Caco-2 (cell line): ENCODE data around the gene CFAP210. TPM values are rescaled to one million over a fixed set of nuclear protein-coding genes. Genes with fewer than 3 reads are reported as not detected.
"Not testable (repeated sequence)": the region's sequence is repeated elsewhere in the genome, so short reads cannot be mapped to it uniquely, and the experiment has no call there.

Experiments used
- BruUV-seq: library from RNA; stranded (reverse); fragments of 400-500 nt; replicated peaks from 2 replicates; lab custom pipeline; 2021; lab: Mats Ljungman, UMichigan
- CTCF ChIA-PET: fragments of 300-600 bp; sonication (Branson Sonifier 250); formaldehyde crosslinking; loops from one replicate; lab custom pipeline; 2022; ENCODE audit warnings: antibody characterized with exemption; lab: Charles Lee
- POLR2A ChIA-PET: fragments of 300-600 bp; sonication (Branson Sonifier 250); formaldehyde crosslinking; loops from one replicate; lab custom pipeline; 2022; ENCODE audit warnings: antibody characterized with exemption; lab: Charles Lee
- DNase-seq, 2 experiments: peaks; one replicate each; pipeline versions ENCODE4 v3.0.0 to v3.0.0-alpha.2; 2020 to 2022
- H3K27me3 ChIP-seq: replicated peaks from 2 replicates; pipeline ENCODE4 v1.6.0; 2011; ENCODE audit warnings: low read length; ENCODE audit not compliant: control insufficient read depth, insufficient read depth
- H3K36me3 ChIP-seq: 2 replicates; pipeline ENCODE4 v1.5.1; 2011; ENCODE audit warnings: low read length; ENCODE audit not compliant: control insufficient read depth, insufficient read depth
- H3K4me1 ChIP-seq: fragments of 250-450 bp; sonication (Bioruptor Pico); 2 replicates; pipeline ENCODE4 v1.5.1; 2020; ENCODE audit warnings: mild to moderate bottlenecking
- H3K4me3 ChIP-seq: 2 replicates; pipeline ENCODE4 v1.5.1; 2011; ENCODE audit warnings: low read depth, mild to moderate bottlenecking, control low read depth, low read length
- H3K9me3 ChIP-seq: fragments of 250-450 bp; sonication (Bioruptor Pico); 2 replicates; pipeline ENCODE4 v1.5.1; 2020; ENCODE audit warnings: mild to moderate bottlenecking, moderate library complexity
- H3K27ac Mint-ChIP-seq: one replicate; pipeline ENCODE4 v1.8.0; 2022; ENCODE audit warnings: mixed read lengths; ENCODE audit not compliant: unreplicated experiment
- H3K27me3 Mint-ChIP-seq: one replicate; pipeline ENCODE4 v1.8.0; 2022; ENCODE audit warnings: mixed read lengths; ENCODE audit not compliant: insufficient read depth, unreplicated experiment
- H3K36me3 Mint-ChIP-seq: one replicate; pipeline ENCODE4 v1.8.0; 2022; ENCODE audit warnings: mild to moderate bottlenecking, mixed read lengths; ENCODE audit not compliant: insufficient read depth, unreplicated experiment
- H3K4me1 Mint-ChIP-seq: one replicate; pipeline ENCODE4 v1.8.0; 2022; ENCODE audit warnings: low read depth, mixed read lengths; ENCODE audit not compliant: unreplicated experiment
- H3K4me3 Mint-ChIP-seq: one replicate; pipeline ENCODE4 v1.8.0; 2022; ENCODE audit warnings: mild to moderate bottlenecking, moderate library complexity, mixed read lengths; ENCODE audit not compliant: unreplicated experiment
- H3K9me3 Mint-ChIP-seq: one replicate; pipeline ENCODE4 v1.8.0; 2022; ENCODE audit warnings: mixed read lengths; ENCODE audit not compliant: unreplicated experiment
- intact Hi-C: fragments of 100-400 bp; cut with micrococcal nuclease; formaldehyde crosslinking; loops from one replicate; pipeline ENCODE4 v1.10.0; 2022; ENCODE audit not compliant: unreplicated experiment
- total RNA-seq: library from RNA; stranded (reverse); gene quantifications from 2 replicates; pipeline ENCODE4 v1.2.3, GENCODE V29; 2022
- TF ChIP-seq, protein P1 (sequence below), 2 experiments: fragments of 200-600 bp in 1 of 2; IDR thresholded peaks; 1 replicate in 1 of 2; 2 replicates in 1 of 2; pipeline versions ENCODE4 v1.5.1 to v1.8.0; 2011 to 2022; ENCODE audit warnings: antibody characterized with exemption in 1 of 2, control low read depth in 1 of 2, inconsistent platforms in 1 of 2, low read depth in 1 of 2, low read length in 1 of 2, mild to moderate bottlenecking in 1 of 2, moderate library complexity in 1 of 2; ENCODE audit not compliant: insufficient read depth in 1 of 2, severe bottlenecking in 1 of 2, unreplicated experiment in 1 of 2

CFAP210 gene
- total RNA-seq, 1 experiment from 2014 or later: not detected

DNA sequence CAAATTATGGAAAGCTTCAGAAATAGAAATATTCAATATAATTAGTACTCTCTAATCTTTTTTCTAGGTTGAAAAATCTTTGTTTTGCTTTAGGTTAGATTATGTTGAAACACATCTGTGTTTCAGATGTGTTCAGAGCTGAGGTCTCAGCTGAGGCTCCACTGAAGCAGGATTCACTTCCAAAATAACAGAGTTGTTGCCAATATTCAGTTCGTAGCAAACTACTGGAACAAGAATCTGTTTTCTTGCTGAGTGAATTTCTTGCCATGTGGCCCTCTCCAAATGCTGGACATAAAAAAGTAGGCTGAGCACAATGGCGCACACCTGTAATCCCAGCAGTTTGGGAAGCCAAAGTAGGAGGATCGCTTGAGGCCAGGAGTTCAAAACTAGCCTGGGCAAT is 8.8 kb upstream of the CFAP210 start:
- Histone ChIP-seq H3K36me3 (no peaks in the 10 kb centered on the region), H3K4me3 (no peak overlapping the region), H3K4me1 (no peaks in the 10 kb centered on the region), H3K27me3 (no peaks in the 10 kb centered on the region), H3K9me3 (no peaks in the 10 kb centered on the region)
- peaks cover 16% of the 10 kb centered on the region for H3K36me3 Mint-ChIP-seq
- no peak overlapping the region for H3K4me3 Mint-ChIP-seq
- no peak for DNase-seq
- no TSS peak for BruUV-seq
- CTCF ChIA-PET: no interaction called here
- intact Hi-C loops: no loop called here
- no peaks in the 10 kb centered on the region for H3K9me3 Mint-ChIP-seq
- TF ChIP-seq, protein P1, sequence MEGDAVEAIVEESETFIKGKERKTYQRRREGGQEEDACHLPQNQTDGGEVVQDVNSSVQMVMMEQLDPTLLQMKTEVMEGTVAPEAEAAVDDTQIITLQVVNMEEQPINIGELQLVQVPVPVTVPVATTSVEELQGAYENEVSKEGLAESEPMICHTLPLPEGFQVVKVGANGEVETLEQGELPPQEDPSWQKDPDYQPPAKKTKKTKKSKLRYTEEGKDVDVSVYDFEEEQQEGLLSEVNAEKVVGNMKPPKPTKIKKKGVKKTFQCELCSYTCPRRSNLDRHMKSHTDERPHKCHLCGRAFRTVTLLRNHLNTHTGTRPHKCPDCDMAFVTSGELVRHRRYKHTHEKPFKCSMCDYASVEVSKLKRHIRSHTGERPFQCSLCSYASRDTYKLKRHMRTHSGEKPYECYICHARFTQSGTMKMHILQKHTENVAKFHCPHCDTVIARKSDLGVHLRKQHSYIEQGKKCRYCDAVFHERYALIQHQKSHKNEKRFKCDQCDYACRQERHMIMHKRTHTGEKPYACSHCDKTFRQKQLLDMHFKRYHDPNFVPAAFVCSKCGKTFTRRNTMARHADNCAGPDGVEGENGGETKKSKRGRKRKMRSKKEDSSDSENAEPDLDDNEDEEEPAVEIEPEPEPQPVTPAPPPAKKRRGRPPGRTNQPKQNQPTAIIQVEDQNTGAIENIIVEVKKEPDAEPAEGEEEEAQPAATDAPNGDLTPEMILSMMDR (IDR thresholded peaks at IDR 0.05; ENCODE audit: insufficient read depth in 1 of 2, low read depth in 1 of 2, low read length in 1 of 2, severe bottlenecking in 1 of 2, unreplicated experiment in 1 of 2): no peak
- H3K4me1 Mint-ChIP-seq: no peaks in the 10 kb centered on the region
- POLR2A ChIA-PET: no interaction called here
- no peak overlapping the region for H3K27ac Mint-ChIP-seq
- H3K27me3 Mint-ChIP-seq: no peaks in the 10 kb centered on the region

DNA sequence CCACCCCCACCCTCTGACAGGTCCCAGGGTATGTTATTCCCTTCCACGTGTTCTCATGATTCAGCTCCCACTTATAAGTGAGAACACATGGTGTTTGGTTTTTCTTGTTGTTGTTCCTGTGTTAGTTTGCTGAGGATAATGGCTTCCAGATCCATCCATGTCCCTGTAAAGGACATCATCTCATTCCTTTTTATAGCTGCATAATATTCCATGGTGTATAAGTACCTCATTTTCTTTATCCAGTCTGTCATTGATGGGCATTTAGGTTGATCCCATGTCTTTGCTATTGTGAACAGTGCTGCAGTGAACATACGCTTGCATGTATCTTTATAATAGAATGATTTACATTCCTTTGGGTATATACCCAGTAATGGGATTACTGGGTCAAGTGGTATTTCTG is 5.0 kb upstream of the CFAP210 start:
- peaks cover 16% of the 10 kb centered on the region for H3K36me3 Mint-ChIP-seq
- H3K4me3 ChIP-seq, BruUV-seq, POLR2A ChIA-PET, H3K27ac Mint-ChIP-seq, intact Hi-C loops, H3K36me3 ChIP-seq, CTCF ChIA-PET, H3K27me3 ChIP-seq, H3K4me1 Mint-ChIP-seq, H3K9me3 Mint-ChIP-seq, H3K4me1 ChIP-seq, H3K4me3 Mint-ChIP-seq, H3K27me3 Mint-ChIP-seq, DNase-seq, H3K9me3 ChIP-seq: not testable (repeated sequence)

DNA sequence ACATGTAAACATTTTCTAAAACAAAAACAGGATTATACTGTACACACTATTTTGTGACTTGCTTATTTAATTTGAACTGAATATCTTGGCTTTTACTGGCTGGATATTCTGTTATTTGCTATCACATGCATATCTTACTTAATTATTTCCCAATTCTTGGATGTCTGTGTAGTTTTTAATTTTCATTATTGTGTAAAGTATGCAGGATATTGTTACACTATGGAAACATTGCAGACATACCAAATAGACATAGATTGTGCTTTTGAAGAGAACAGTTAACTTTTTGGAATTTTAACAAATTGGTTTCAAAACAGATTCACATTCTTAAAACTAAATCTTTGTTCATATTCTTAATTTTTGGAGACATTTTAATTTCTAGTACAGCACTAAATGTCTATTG is 2.2 kb upstream of the CFAP210 start:
- Mint-ChIP-seq H3K27me3 (no peaks in the 10 kb centered on the region), H3K9me3 (peaks cover under 1% of the 10 kb centered on the region), H3K4me1 (peaks cover 9% of the 10 kb centered on the region), H3K27ac (no peak overlapping the region), H3K4me3 (no peak overlapping the region), H3K36me3 (peaks cover 13% of the 10 kb centered on the region)
- Histone ChIP-seq H3K9me3 (no peaks in the 10 kb centered on the region), H3K4me3 (no peak overlapping the region), H3K4me1 (peaks cover 9% of the 10 kb centered on the region; the same call in 1 of the 2 replicates), H3K27me3 (no peaks in the 10 kb centered on the region), H3K36me3 (no peaks in the 10 kb centered on the region)
- CTCF ChIA-PET: interaction anchor here (0.7 kb wide), 1 partner anchor 217 kb away, joined by 4 read pairs; no protein-coding TSS in a partner anchor
- POLR2A ChIA-PET: no interaction called here
- BruUV-seq: no TSS peak
- TF ChIP-seq, protein P1 (IDR thresholded peaks at IDR 0.05; ENCODE audit: insufficient read depth in 1 of 2, low read depth in 1 of 2, low read length in 1 of 2, severe bottlenecking in 1 of 2, unreplicated experiment in 1 of 2): no peak
- intact Hi-C loops: no loop called here
- DNase-seq: no peak
